ENCODE measurements around the gene CLASP1.

DNA sequence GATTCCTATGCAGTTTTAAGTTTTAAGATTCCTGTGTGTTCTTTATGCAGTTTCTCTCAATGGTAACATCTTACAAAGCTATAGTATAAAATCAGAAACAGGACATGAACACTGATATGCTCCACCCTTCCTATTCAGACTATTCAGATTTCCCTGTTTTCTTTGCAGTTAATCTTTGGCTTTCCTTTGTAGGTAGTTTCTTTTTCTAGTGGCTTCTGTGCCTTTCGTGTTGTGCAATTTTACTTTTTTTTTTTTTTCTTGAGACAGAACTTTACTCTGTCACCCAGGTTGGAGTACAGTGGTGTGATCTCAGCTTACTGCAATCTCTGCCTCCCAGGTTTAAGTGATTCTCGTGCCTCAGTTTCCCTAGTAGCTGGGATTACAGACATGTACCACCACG, 213.5 kb downstream of the CLASP1 start:
- TF ChIP-seq, protein P1, sequence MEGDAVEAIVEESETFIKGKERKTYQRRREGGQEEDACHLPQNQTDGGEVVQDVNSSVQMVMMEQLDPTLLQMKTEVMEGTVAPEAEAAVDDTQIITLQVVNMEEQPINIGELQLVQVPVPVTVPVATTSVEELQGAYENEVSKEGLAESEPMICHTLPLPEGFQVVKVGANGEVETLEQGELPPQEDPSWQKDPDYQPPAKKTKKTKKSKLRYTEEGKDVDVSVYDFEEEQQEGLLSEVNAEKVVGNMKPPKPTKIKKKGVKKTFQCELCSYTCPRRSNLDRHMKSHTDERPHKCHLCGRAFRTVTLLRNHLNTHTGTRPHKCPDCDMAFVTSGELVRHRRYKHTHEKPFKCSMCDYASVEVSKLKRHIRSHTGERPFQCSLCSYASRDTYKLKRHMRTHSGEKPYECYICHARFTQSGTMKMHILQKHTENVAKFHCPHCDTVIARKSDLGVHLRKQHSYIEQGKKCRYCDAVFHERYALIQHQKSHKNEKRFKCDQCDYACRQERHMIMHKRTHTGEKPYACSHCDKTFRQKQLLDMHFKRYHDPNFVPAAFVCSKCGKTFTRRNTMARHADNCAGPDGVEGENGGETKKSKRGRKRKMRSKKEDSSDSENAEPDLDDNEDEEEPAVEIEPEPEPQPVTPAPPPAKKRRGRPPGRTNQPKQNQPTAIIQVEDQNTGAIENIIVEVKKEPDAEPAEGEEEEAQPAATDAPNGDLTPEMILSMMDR (IDR thresholded peaks at IDR 0.05) = no peak
- no peak for TF ChIP-seq POLR2A (IDR thresholded peaks at IDR 0.05)
